ENCODE data around the gene TRIB2. TPM values are rescaled to one million over a fixed set of nuclear protein-coding genes. Genes with fewer than 3 reads are reported as not detected.
A peak's percentile ranks its signal among the peaks of the same experiment; 100 is the strongest.

The TRIB2 gene
- total and polyA plus RNA-seq, 2 of the 4 experiments (the other 2 are of a cell fraction): 12.0 to 12.7 TPM

GRCh38 chr2:12773586-12774394, 57.1 kb downstream of the TRIB2 start:
- no peak overlapping the region for H3K4ac ChIP-seq (ENCODE audit: low read depth, low read length)
- no peak overlapping the region for H2AFZ ChIP-seq (replicated peaks; ENCODE audit: low read length, poor library complexity)
- no peak for ATAC-seq (ENCODE audit: low read depth)
- intact Hi-C loops (cut with micrococcal nuclease): loop anchor here (2.0 kb wide), 1 partner anchor 45 kb away; no protein-coding TSS in a partner anchor
- no peak overlapping the region for H4K91ac ChIP-seq (ENCODE audit: insufficient read depth, low read depth, low read length)
- in situ Hi-C loops (cut with MboI; ENCODE audit: low sequenced_read_pairs): no loop called here
- no peaks in the 10 kb centered on the region for H3K79me1 ChIP-seq (ENCODE audit: low read depth in 1 of 2, low read length in 2 of 2)
- peak overlapping the region; percentile 44; the same call in 1 of the 2 replicates for H2AK5ac ChIP-seq (ENCODE audit: low read depth, low read length)
- H4K5ac ChIP-seq (ENCODE audit: low read depth, low read length): peak overlapping the region; percentile 76
- DNase-seq: no peak
- H3K9ac ChIP-seq (ENCODE audit: low read depth, low read length): no peak overlapping the region
- H2BK120ac ChIP-seq (ENCODE audit: low read depth, low read length): no peak overlapping the region
- no peaks in the 10 kb centered on the region for H3K36me3 ChIP-seq (ENCODE audit: control insufficient read depth, insufficient read depth, low read length)
- H4K20me1 ChIP-seq (ENCODE audit: insufficient read depth, low read length): no peaks in the 10 kb centered on the region
- no peak overlapping the region for H2AK9ac ChIP-seq (replicated peaks; ENCODE audit: low read depth, low read length, poor library complexity)
- H3K18ac ChIP-seq (ENCODE audit: low read depth, low read length): peak overlapping the region; percentile 72; the same call in 1 of the 2 replicates
- no peaks in the 10 kb centered on the region for H3K27me3 ChIP-seq (ENCODE audit: control insufficient read depth, insufficient read depth, low read length)
- no peak overlapping the region for H3K27ac ChIP-seq (ENCODE audit: insufficient read depth, low read length)
- 0 out of 2 replicates have a peak overlapping the region, but pooled peaks have one; percentile 15 for H3K14ac ChIP-seq (replicated peaks; ENCODE audit: low read depth, low read length)
- no CpG with 5 or more reads among the region's 3 CpGs for WGBS, 2 experiments (ENCODE audit: extremely low coverage in 2 of 2, insufficient read length in 1 of 2)
- H3K4me3 ChIP-seq (ENCODE audit: insufficient read depth, low read depth, low read length): no peak overlapping the region
- POLR2A ChIA-PET (ENCODE audit: unreplicated experiment): no interaction called here
- no peak overlapping the region for H2BK15ac ChIP-seq (ENCODE audit: low read depth, low read length)
- H3K4me1 ChIP-seq (ENCODE audit: control insufficient read depth, insufficient read depth, low read length): peaks cover 3% of the 10 kb centered on the region
- no peak overlapping the region for H2BK20ac ChIP-seq (ENCODE audit: low read depth, low read length)
- TF ChIP-seq BHLHE40 (IDR thresholded peaks at IDR 0.05; ENCODE audit: low read depth, low read length): no peak
- no peak for TF ChIP-seq RAD21 (IDR thresholded peaks at IDR 0.05; ENCODE audit: low read length)
- no peak for TF ChIP-seq ELK1 (IDR thresholded peaks at IDR 0.05; ENCODE audit: borderline replicate concordance, low read depth, low read length)
- TF ChIP-seq RCOR1 (IDR thresholded peaks at IDR 0.05; ENCODE audit: insufficient replicate concordance, low read length): no peak
- TF ChIP-seq USF2 (IDR thresholded peaks at IDR 0.05; ENCODE audit: low read depth, low read length): no peak
- no peak for TF ChIP-seq CTCF (conservative IDR thresholded peaks at IDR 0.05; ENCODE audit: low read depth, low read length)
- TF ChIP-seq MAZ (IDR thresholded peaks at IDR 0.05; ENCODE audit: borderline replicate concordance, low read depth, low read length): no peak
- TF ChIP-seq RFX5 (IDR thresholded peaks at IDR 0.05; ENCODE audit: low read depth, low read length): no peak
- no peak for TF ChIP-seq SMC3 (IDR thresholded peaks at IDR 0.05; ENCODE audit: low read depth, low read length)
- TF ChIP-seq FOS (IDR thresholded peaks at IDR 0.05; ENCODE audit: low read depth, low read length): no peak
- no peak for TF ChIP-seq CHD1 (IDR thresholded peaks at IDR 0.05; ENCODE audit: low read depth, low read length)
- no peak for TF ChIP-seq NFE2L2 (IDR thresholded peaks at IDR 0.05; ENCODE audit: low read depth, low read length)
- TF ChIP-seq CEBPB (IDR thresholded peaks at IDR 0.05; ENCODE audit: low read depth, low read length): no peak
- H3K23ac ChIP-seq (ENCODE audit: low read depth, low read length): no peak overlapping the region
- no peak overlapping the region for H3K4me2 ChIP-seq (ENCODE audit: low read depth, low read length)
- H3K9me3 ChIP-seq (ENCODE audit: control insufficient read depth, insufficient read depth, low read length): no peaks in the 10 kb centered on the region
- H3K9me1 ChIP-seq (ENCODE audit: insufficient read depth, low read length): no peaks in the 10 kb centered on the region; the same call in 1 of the 2 replicates
- BruUV-seq (replicated peaks): no TSS peak
- CTCF ChIA-PET: no interaction called here
- no peak overlapping the region for H2BK5ac ChIP-seq (ENCODE audit: low read depth, low read length, poor library complexity, severe bottlenecking)
- H4K8ac ChIP-seq (ENCODE audit: low read depth in 2 of 2, low read length in 2 of 2): no peak overlapping the region
- no peak overlapping the region for H3K56ac ChIP-seq (ENCODE audit: extremely low read depth, insufficient read depth, low read length)
- dilution Hi-C loops (cut with HindIII; ENCODE audit: low sequenced_read_pairs, unreplicated experiment): no loop called here
